Breast epithelium (tissue), 4 donors: ENCODE data around the gene PIANP. TPM values are rescaled to one million over a fixed set of nuclear protein-coding genes. Genes with fewer than 3 reads are reported as not detected.

ENCODE experiments used
- DNase-seq, 2 donors: peaks; one replicate each; pipeline ENCODE4 v3.0.0-alpha.2; 2019; ENCODE audit warnings: low spot score in 2 of 2
- H3K27ac ChIP-seq, 2 donors: fragments of 200-600 bp; sonication (generic) in 1 of 2; one replicate each; pipeline ENCODE4 v1.5.1; 2016 to 2019; ENCODE audit warnings: mild to moderate bottlenecking in 1 of 2
- H3K27me3 ChIP-seq, 2 donors: fragments of 200-600 bp; sonication (generic) in 1 of 2; one replicate each; pipeline versions ENCODE4 v1.5.1 to v1.6.0; 2017 to 2019; ENCODE audit warnings: control low read depth in 1 of 2, mild to moderate bottlenecking in 1 of 2
- H3K36me3 ChIP-seq: fragments of 200-600 bp; one replicate; pipeline ENCODE4 v1.5.1; 2019
- H3K4me1 ChIP-seq, 2 donors: fragments of 200-600 bp; sonication (generic); one replicate each; pipeline ENCODE4 v1.5.1; 2016 to 2019; ENCODE audit warnings: control low read depth in 1 of 2
- H3K4me3 ChIP-seq, 3 donors: fragments of 200-600 bp; sonication (generic); 1 replicate in 2 of 3; 2 replicates in 1 of 3; pipeline ENCODE4 v1.5.1; 2016 to 2019; ENCODE audit warnings: mild to moderate bottlenecking in 3 of 3, moderate library complexity in 2 of 3
- H3K9me3 ChIP-seq, 2 donors: fragments of 200-600 bp; sonication (generic) in 1 of 2; one replicate each; pipeline ENCODE4 v1.5.1; 2016 to 2019; ENCODE audit warnings: control low read depth in 1 of 2
- POLR2A ChIP-seq: fragments of 450-650 bp; IDR thresholded peaks from one replicate; pipeline ENCODE4 v1.6.1; 2016; ENCODE audit warnings: antibody characterized with exemption, mild to moderate bottlenecking, moderate library complexity
- POLR2AphosphoS5 ChIP-seq, 3 donors: sonication (generic); formaldehyde crosslinking; IDR thresholded peaks; one replicate each; pipeline ENCODE4 v1.6.1; 2017; ENCODE audit warnings: antibody characterized with exemption in 3 of 3
- intact Hi-C: fragments of 100-400 bp; cut with DNase I; formaldehyde crosslinking; loops from one replicate; pipeline ENCODE4 v1.15.1; 2023; ENCODE audit warnings: low total_unique reads
- total RNA-seq, 3 donors: library from RNA; depleted of rRNA; stranded (reverse); fragments of >200 nt; gene quantifications; one replicate each; pipeline ENCODE4 v1.1.0, GENCODE V29; 2016
- TF ChIP-seq, protein P1 (sequence below), 3 donors: fragments of 450-650 bp; IDR thresholded peaks; one replicate each; pipeline ENCODE4 v1.5.1; 2016 to 2017; ENCODE audit warnings: antibody characterized with exemption in 3 of 3, mild to moderate bottlenecking in 3 of 3, moderate library complexity in 3 of 3

PIANP gene
- total RNA-seq, 3 donors from 2014 or later = 0.29 to 0.33 TPM; not detected in 1

DNA sequence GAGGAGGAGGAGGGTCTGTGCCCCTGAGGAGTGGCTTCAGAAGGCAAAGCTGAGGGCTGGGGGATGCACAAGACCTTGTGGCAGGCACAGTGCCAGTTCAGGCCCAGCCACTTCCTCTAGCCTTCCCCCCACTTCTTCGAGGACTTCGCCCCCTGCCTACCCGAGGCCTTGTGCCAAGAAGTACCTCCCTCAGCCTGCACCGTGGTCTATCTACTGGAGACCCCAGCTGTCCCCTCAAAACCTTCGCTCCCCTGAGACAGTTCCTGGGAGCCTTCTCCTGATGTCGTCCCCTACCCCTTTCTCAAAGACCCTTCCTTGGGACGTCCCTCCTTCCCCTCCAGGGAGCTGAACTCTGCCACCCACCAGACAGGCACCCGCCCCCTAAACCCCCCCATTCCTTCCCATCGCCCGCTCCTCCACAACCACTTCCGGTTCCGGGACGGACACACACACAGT is 12.0 kb downstream of the PIANP start:
- Histone ChIP-seq H3K27me3 (no peaks in the 10 kb centered on the region), H3K9me3 (no peaks in the 10 kb centered on the region), H3K4me1 (peaks cover 3 to 18% of the 10 kb centered on the region in 2 donors), H3K4me3 (peak overlapping the region; percentile 80 to 99 (median 97)), H3K36me3 (no peaks in the 10 kb centered on the region), H3K27ac (peak overlapping the region; percentile 98 to 99)
- intact Hi-C loops = loop anchor here (2.0 kb wide), 1 partner anchor 34 kb away; no protein-coding TSS in a partner anchor
- peak in 1 of 2 donors; percentile 26 for DNase-seq
- TF ChIP-seq, protein P1, sequence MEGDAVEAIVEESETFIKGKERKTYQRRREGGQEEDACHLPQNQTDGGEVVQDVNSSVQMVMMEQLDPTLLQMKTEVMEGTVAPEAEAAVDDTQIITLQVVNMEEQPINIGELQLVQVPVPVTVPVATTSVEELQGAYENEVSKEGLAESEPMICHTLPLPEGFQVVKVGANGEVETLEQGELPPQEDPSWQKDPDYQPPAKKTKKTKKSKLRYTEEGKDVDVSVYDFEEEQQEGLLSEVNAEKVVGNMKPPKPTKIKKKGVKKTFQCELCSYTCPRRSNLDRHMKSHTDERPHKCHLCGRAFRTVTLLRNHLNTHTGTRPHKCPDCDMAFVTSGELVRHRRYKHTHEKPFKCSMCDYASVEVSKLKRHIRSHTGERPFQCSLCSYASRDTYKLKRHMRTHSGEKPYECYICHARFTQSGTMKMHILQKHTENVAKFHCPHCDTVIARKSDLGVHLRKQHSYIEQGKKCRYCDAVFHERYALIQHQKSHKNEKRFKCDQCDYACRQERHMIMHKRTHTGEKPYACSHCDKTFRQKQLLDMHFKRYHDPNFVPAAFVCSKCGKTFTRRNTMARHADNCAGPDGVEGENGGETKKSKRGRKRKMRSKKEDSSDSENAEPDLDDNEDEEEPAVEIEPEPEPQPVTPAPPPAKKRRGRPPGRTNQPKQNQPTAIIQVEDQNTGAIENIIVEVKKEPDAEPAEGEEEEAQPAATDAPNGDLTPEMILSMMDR (IDR thresholded peaks at IDR 0.05) = no peak
- TF ChIP-seq POLR2AphosphoS5 (IDR thresholded peaks at IDR 0.05) = peak in 1 of 3 donors; percentile 15

DNA sequence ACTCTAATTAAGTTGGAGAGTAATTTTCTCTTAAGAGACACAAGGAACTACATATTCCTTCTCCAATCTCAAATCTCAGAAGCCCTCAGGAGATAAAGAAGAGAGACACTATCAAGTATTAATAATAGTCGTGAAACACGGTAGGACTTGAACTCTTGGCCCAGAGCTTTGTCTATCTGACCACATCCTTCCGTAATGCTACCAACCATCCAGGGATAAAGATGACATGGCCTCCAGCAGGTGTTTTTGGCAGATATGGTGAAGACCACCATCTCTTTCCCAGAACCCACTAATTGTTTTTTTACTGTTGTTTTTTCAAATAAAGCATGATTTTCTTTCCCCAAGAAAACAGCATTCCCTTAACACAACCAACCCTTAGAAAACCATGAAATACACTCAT is 14.8 kb downstream of the PIANP start:
- Histone ChIP-seq H3K4me3 (no peak overlapping the region), H3K36me3 (no peaks in the 10 kb centered on the region), H3K27ac (no peak overlapping the region), H3K27me3 (no peaks in the 10 kb centered on the region), H3K4me1 (peaks cover 3 to 18% of the 10 kb centered on the region in 2 donors), H3K9me3 (no peaks in the 10 kb centered on the region)
- TF ChIP-seq POLR2A = no peak
- no peak for TF ChIP-seq POLR2AphosphoS5 (IDR thresholded peaks at IDR 0.05)
- no peak for DNase-seq
- intact Hi-C loops = no loop called here

DNA sequence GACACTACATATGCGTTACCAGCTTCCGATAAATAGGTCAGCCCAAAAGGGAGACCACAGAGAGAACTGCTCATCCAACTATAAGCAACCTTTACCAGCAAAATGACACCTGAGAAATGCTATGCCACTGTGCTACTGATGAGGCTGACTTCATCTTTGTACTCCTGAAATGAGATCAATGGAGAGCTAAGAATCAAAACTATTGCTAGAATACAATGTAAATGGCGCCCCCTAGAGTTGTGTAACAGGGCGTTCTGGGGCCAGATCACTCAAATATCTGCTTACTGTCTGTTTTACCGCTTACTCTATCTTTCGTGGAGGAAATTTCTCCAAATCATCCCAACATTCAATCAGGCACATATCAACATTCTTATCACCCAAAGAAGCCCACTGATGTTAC is 16.0 kb downstream of the PIANP start:
- Histone ChIP-seq H3K36me3 (no peaks in the 10 kb centered on the region), H3K4me3 (no peak overlapping the region), H3K27me3 (no peaks in the 10 kb centered on the region), H3K27ac (no peak overlapping the region), H3K9me3 (no peaks in the 10 kb centered on the region), H3K4me1 (peaks cover 3 to 13% of the 10 kb centered on the region in 2 donors)
- no peak for TF ChIP-seq POLR2A
- no peak for TF ChIP-seq POLR2AphosphoS5 (IDR thresholded peaks at IDR 0.05)
- TF ChIP-seq, protein P1 (IDR thresholded peaks at IDR 0.05) = peak in 2 of 3 donors; percentile 13 to 18
- DNase-seq = no peak
- intact Hi-C loops = no loop called here

DNA sequence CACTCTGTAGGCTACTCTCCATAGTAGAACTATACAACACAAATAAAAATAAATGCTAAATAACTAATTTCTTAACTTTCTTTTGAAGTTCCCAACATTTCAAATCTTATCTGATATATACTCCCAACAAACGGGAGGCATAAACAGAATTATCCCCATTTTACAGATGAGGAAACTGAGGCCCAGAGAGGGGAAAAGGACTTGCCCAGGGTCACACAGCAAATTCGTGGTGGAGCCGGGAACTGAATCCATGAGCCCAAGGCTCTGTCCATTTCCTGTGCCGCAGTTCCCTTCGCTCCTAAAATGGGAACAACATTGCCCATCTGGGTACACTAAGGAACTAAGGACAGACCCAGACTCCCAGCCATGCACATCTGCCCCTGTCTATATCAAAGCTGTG is 23.7 kb downstream of the PIANP start:
- TF ChIP-seq POLR2AphosphoS5 (IDR thresholded peaks at IDR 0.05) (no peak), POLR2A (no peak)
- TF ChIP-seq, protein P1 (IDR thresholded peaks at IDR 0.05) = no peak
- Histone ChIP-seq H3K27me3 (no peaks in the 10 kb centered on the region), H3K9me3 (no peaks in the 10 kb centered on the region), H3K36me3 (peaks cover 20% of the 10 kb centered on the region), H3K27ac (no peak overlapping the region), H3K4me3 (no peak overlapping the region), H3K4me1 (no peaks in the 10 kb centered on the region)
- intact Hi-C loops = no loop called here
- DNase-seq = no peak

DNA sequence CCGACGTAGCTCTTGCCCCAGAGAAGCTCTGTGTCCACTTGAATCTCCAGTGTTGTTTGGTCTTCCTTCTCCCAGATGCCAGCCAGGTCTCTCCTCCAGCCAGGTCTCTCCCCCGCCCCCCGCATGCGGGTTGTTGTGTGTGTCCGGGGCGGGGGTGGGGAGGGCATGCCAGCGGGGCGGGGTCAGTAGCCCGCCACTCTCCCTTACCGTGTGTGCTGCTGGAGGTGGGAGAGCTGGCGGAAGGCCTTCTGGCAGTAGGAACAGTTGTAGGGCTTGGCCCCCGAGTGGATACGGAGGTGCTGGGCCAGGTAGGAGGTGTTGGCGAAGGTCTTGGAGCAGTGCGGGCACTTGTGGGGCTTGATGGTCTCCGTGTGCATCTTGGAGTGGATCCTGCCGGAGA is 28.5 kb downstream of the PIANP start:
- intact Hi-C loops = no loop called here
- H3K36me3 ChIP-seq = peaks cover 39% of the 10 kb centered on the region
- no peaks in the 10 kb centered on the region for H3K9me3 ChIP-seq
- H3K4me1 ChIP-seq = no peaks in the 10 kb centered on the region
- H3K27ac ChIP-seq = no peak overlapping the region
- no peak for DNase-seq
- no peak overlapping the region for H3K4me3 ChIP-seq
- TF ChIP-seq, protein P1 (IDR thresholded peaks at IDR 0.05) = no peak
- TF ChIP-seq POLR2A (no peak), POLR2AphosphoS5 (IDR thresholded peaks at IDR 0.05) (no peak)
- H3K27me3 ChIP-seq = no peaks in the 10 kb centered on the region
